Hepatic stellate cell (primary cell): ENCODE data around the gene MLXIP.

ENCODE experiments used
- DNase-seq: peaks from one replicate; pipeline ENCODE4 v3.0.0; 2011; ENCODE audit warnings: low spot score

MLXIP gene

GRCh38 chr12:122187466-122187865 is 108.9 kb downstream of the MLXIP start:
- no peak for DNase-seq

- no peak for DNase-seq
Observed at GRCh38 chr12:122189626-122190475, 111.3 kb downstream of the MLXIP start.

GRCh38 chr12:122190842-122191668 is 112.5 kb downstream of the MLXIP start:
- peak; percentile 85 for DNase-seq

- no peak for DNase-seq
Observed at GRCh38 chr12:122192441-122192840, 113.9 kb downstream of the MLXIP start.

- no peak for DNase-seq
Observed at GRCh38 chr12:122194804-122195203, 116.2 kb downstream of the MLXIP start.

GRCh38 chr12:122195405-122195804 is 116.8 kb downstream of the MLXIP start:
- no peak for DNase-seq
